Measurements from ENCODE around the gene ST8SIA4.
A peak's percentile ranks its signal among the peaks of the same experiment; 100 is the strongest.

ST8SIA4 gene

DNA sequence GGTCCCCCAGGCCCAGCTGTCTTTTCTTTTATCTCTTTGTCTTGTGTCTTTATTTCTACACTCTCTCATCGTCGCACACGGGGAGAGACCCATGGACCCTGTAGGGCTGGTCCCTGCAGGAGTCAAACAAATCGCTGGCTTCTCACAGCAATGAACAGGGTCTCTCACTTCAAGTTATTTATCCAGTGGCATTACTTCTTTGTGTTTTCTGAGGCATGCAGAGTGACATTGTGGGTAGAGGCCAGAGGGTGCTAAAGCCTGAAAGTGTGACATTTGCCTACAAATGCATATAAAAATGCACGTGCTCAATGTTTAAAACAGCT, 127.6 kb downstream of the ST8SIA4 start:
- no peaks in the 10 kb centered on the region for H3K4me1 ChIP-seq
- no peaks in the 10 kb centered on the region for H3K36me3 ChIP-seq (replicated peaks)
- no peaks in the 10 kb centered on the region for H3K9me3 ChIP-seq
- H3K4me3 ChIP-seq, result no peak overlapping the region
- in situ Hi-C loops (cut with MboI; ENCODE audit: low sequenced_read_pairs), result no loop called here
- no peak for DNase-seq (ENCODE audit: low spot score in 2 of 2)
- no peaks in the 10 kb centered on the region for H3K27me3 ChIP-seq (ENCODE audit: low read depth)

GRCh38 chr5:100772548-100772947, 130.5 kb downstream of the ST8SIA4 start:
- in situ Hi-C loops (cut with MboI; ENCODE audit: low sequenced_read_pairs), result no loop called here
- Histone ChIP-seq H3K27me3 (ENCODE audit: low read depth) (no peaks in the 10 kb centered on the region), H3K36me3 (replicated peaks) (no peaks in the 10 kb centered on the region), H3K4me3 (no peak overlapping the region), H3K4me1 (no peaks in the 10 kb centered on the region), H3K9me3 (no peaks in the 10 kb centered on the region)
- DNase-seq (ENCODE audit: low spot score in 2 of 2), result no peak

- in situ Hi-C loops (cut with MboI; ENCODE audit: low sequenced_read_pairs), result no loop called here
Observed at GRCh38 chr5:100772006-100772405, 131.1 kb downstream of the ST8SIA4 start.

DNA sequence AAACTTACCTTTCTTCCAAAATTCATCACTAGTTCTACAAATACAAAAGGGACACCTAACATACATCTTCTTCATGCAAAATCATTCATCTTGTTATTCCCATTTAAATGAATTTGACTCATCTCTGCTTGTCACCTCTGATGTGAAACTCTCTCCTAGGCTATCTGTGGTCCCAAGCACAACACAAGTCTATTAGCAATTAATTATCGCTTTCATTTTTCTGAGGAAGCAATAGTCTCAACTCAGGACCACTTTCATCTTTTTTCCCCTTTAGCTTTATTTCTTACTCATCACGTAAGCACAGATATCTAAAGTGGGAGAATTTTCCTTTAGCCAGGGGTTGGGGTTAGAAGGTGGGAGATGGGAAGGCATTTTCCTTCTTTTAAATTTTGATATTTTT, 131.9 kb downstream of the ST8SIA4 start:
- H3K36me3 ChIP-seq (replicated peaks), result no peaks in the 10 kb centered on the region
- in situ Hi-C loops (cut with MboI; ENCODE audit: low sequenced_read_pairs), result no loop called here
- no peaks in the 10 kb centered on the region for H3K9me3 ChIP-seq
- no peak for DNase-seq (ENCODE audit: low spot score in 2 of 2)
- H3K4me3 ChIP-seq, result no peak overlapping the region
- H3K27me3 ChIP-seq (ENCODE audit: low read depth), result no peaks in the 10 kb centered on the region
- no peaks in the 10 kb centered on the region for H3K4me1 ChIP-seq

More at GRCh38 chr5:100772006-100772405, 131.1 kb downstream of the ST8SIA4 start:
- DNase-seq (ENCODE audit: low spot score in 2 of 2), result no peak
- no peaks in the 10 kb centered on the region for H3K27me3 ChIP-seq (ENCODE audit: low read depth)
- H3K4me1 ChIP-seq, result no peaks in the 10 kb centered on the region
- no peaks in the 10 kb centered on the region for H3K9me3 ChIP-seq
- H3K36me3 ChIP-seq (replicated peaks), result no peaks in the 10 kb centered on the region
- no peak overlapping the region for H3K4me3 ChIP-seq

DNA sequence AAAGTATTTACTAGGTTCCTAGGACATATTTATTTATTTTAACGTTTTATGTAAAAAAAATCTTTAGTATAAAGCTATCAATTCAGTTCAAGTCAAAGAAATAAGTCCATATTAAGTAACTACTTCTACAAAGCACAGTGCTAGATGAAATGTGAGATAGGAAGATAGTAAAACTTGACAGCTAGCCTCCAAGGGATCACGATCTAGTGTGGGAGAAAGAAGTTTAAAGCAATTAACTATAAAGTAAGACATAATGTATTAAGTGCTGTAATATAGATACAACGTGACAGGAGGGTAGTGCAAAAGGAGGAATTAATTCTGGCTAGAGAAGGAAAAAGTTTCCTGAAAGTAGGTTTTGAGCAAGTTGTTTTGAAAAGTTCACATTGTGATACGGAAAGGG, 134.9 kb downstream of the ST8SIA4 start:
- DNase-seq (ENCODE audit: low spot score in 2 of 2), result no peak
- H3K27me3 ChIP-seq (ENCODE audit: low read depth), result no peaks in the 10 kb centered on the region
- no peaks in the 10 kb centered on the region for H3K4me1 ChIP-seq
- no peak overlapping the region for H3K4me3 ChIP-seq
- no peaks in the 10 kb centered on the region for H3K9me3 ChIP-seq
- in situ Hi-C loops (cut with MboI; ENCODE audit: low sequenced_read_pairs), result no loop called here
- H3K36me3 ChIP-seq (replicated peaks), result no peaks in the 10 kb centered on the region

- H3K27me3 ChIP-seq (ENCODE audit: low read depth), result no peaks in the 10 kb centered on the region
- no peaks in the 10 kb centered on the region for H3K36me3 ChIP-seq (replicated peaks)
- in situ Hi-C loops (cut with MboI; ENCODE audit: low sequenced_read_pairs), result no loop called here
- H3K4me1 ChIP-seq, result no peaks in the 10 kb centered on the region
- no peaks in the 10 kb centered on the region for H3K9me3 ChIP-seq
- DNase-seq (ENCODE audit: low spot score in 2 of 2), result no peak
- H3K4me3 ChIP-seq, result no peak overlapping the region
Observed at GRCh38 chr5:100762995-100763394, 140.1 kb downstream of the ST8SIA4 start.

DNA sequence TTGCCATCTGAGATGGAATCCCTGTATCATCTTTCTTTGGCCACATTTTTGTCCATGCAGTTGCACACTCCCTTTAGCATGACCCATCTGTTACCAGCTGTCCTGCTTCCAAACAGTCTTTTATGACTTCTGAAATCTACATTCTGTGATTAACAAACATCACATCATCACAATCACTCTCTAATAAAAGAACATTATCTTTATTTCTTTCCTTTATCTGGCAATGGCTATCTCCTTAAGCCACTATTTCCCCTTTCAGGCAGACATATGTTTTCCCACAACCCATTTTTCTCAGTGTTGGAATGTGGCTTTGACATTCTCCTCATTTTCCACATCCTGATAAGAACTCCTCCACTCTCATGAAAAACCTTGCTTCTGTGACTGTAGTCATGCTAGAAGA, 141.0 kb downstream of the ST8SIA4 start:
- in situ Hi-C loops (cut with MboI; ENCODE audit: low sequenced_read_pairs), result no loop called here
- DNase-seq (ENCODE audit: low spot score in 2 of 2), result no peak
- no peaks in the 10 kb centered on the region for H3K36me3 ChIP-seq (replicated peaks)
- no peaks in the 10 kb centered on the region for H3K4me1 ChIP-seq
- H3K9me3 ChIP-seq, result no peaks in the 10 kb centered on the region
- H3K27me3 ChIP-seq (ENCODE audit: low read depth), result no peaks in the 10 kb centered on the region
- no peak overlapping the region for H3K4me3 ChIP-seq

GRCh38 chr5:100761192-100761591, 141.9 kb downstream of the ST8SIA4 start:
- in situ Hi-C loops (cut with MboI; ENCODE audit: low sequenced_read_pairs), result no loop called here
- no peak for DNase-seq (ENCODE audit: low spot score in 2 of 2)
- Histone ChIP-seq H3K4me3 (no peak overlapping the region), H3K36me3 (replicated peaks) (no peaks in the 10 kb centered on the region), H3K27me3 (ENCODE audit: low read depth) (no peaks in the 10 kb centered on the region), H3K4me1 (no peaks in the 10 kb centered on the region), H3K9me3 (no peaks in the 10 kb centered on the region)

DNA sequence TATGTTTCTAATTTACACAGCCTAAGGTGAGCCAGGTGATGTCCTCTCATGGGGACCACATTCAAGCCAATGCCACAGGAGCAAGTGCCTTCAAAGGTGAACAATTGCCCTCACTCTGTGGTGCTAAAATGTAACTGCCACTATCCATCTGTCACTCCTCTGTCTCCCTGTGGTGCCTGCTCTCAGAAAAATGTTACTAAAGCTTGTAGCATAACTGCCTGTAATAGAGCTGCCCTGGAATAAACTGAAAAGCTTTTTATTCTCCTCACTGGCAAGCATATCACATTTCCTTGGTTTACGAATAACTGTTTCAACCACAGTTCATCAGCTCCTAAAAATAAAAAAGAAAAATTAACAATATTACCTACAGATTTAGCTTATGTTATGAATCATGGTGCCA, 142.4 kb downstream of the ST8SIA4 start:
- no peak for DNase-seq (ENCODE audit: low spot score in 2 of 2)
- in situ Hi-C loops (cut with MboI; ENCODE audit: low sequenced_read_pairs), result no loop called here
- H3K9me3 ChIP-seq, result no peaks in the 10 kb centered on the region
- H3K36me3 ChIP-seq (replicated peaks), result no peaks in the 10 kb centered on the region
- H3K4me1 ChIP-seq, result no peaks in the 10 kb centered on the region
- no peak overlapping the region for H3K4me3 ChIP-seq
- H3K27me3 ChIP-seq (ENCODE audit: low read depth), result no peaks in the 10 kb centered on the region

GRCh38 chr5:100758780-100759179, 144.3 kb downstream of the ST8SIA4 start:
- no peaks in the 10 kb centered on the region for H3K36me3 ChIP-seq (replicated peaks)
- DNase-seq (ENCODE audit: low spot score in 2 of 2), result no peak
- 0 out of 2 replicates have a peak, but pooled peaks cover 3% of the 10 kb centered on the region for H3K27me3 ChIP-seq (ENCODE audit: low read depth)
- H3K9me3 ChIP-seq, result no peaks in the 10 kb centered on the region
- H3K4me3 ChIP-seq, result no peak overlapping the region
- in situ Hi-C loops (cut with MboI; ENCODE audit: low sequenced_read_pairs), result no loop called here
- H3K4me1 ChIP-seq, result no peaks in the 10 kb centered on the region

GRCh38 chr5:100758306-100758705, 144.8 kb downstream of the ST8SIA4 start:
- in situ Hi-C loops (cut with MboI; ENCODE audit: low sequenced_read_pairs), result no loop called here
- no peak for DNase-seq (ENCODE audit: low spot score in 2 of 2)

GRCh38 chr5:100757618-100758017, 145.5 kb downstream of the ST8SIA4 start:
- no peaks in the 10 kb centered on the region for H3K4me1 ChIP-seq
- H3K4me3 ChIP-seq, result no peak overlapping the region
- in situ Hi-C loops (cut with MboI; ENCODE audit: low sequenced_read_pairs), result no loop called here
- H3K9me3 ChIP-seq, result no peaks in the 10 kb centered on the region
- H3K27me3 ChIP-seq (ENCODE audit: low read depth), result 0 out of 2 replicates have a peak, but pooled peaks cover 3% of the 10 kb centered on the region
- H3K36me3 ChIP-seq (replicated peaks), result no peaks in the 10 kb centered on the region
- peak in 1 of 2 experiments; percentile 17 for DNase-seq (ENCODE audit: low spot score in 2 of 2)

More at GRCh38 chr5:100758306-100758705, 144.8 kb downstream of the ST8SIA4 start:
- Histone ChIP-seq H3K9me3 (no peaks in the 10 kb centered on the region), H3K4me1 (no peaks in the 10 kb centered on the region), H3K27me3 (ENCODE audit: low read depth) (0 out of 2 replicates have a peak, but pooled peaks cover 3% of the 10 kb centered on the region), H3K4me3 (no peak overlapping the region), H3K36me3 (replicated peaks) (no peaks in the 10 kb centered on the region)

All from HAP-1 (cell line).